Fibroblast of the aortic adventitia (primary cell): Measurements from ENCODE around the gene ATP5PB. TPM values are rescaled to one million over a fixed set of nuclear protein-coding genes. Genes with fewer than 3 reads are reported as not detected.
A peak's percentile ranks its signal among the peaks of the same experiment; 100 is the strongest.

ENCODE experiments used
- DNase-seq: peaks from one replicate; pipeline ENCODE4 v3.0.0-alpha.2; 2010; ENCODE audit warnings: low read depth
- H3K4me3 ChIP-seq: 2 replicates; pipeline ENCODE4 v1.5.1; 2011; ENCODE audit warnings: low read depth, mild to moderate bottlenecking, control low read depth, low read length, moderate library complexity
- total RNA-seq: library from RNA; depleted of rRNA; stranded (reverse); fragments of >200 nt; gene quantifications from 2 replicates; pipeline ENCODE4 v1.2.3, GENCODE V29; 2012; ENCODE audit warnings: low replicate concordance
- TF ChIP-seq, protein P1 (sequence below): IDR thresholded peaks from 2 replicates; pipeline ENCODE4 v1.5.1; 2011; ENCODE audit warnings: mild to moderate bottlenecking, low read length, control low read depth, inconsistent platforms; ENCODE audit not compliant: insufficient read depth

The ATP5PB gene
- total RNA-seq, 1 donor = 301 TPM

- no peak overlapping the region for H3K4me3 ChIP-seq
- TF ChIP-seq, protein P1, sequence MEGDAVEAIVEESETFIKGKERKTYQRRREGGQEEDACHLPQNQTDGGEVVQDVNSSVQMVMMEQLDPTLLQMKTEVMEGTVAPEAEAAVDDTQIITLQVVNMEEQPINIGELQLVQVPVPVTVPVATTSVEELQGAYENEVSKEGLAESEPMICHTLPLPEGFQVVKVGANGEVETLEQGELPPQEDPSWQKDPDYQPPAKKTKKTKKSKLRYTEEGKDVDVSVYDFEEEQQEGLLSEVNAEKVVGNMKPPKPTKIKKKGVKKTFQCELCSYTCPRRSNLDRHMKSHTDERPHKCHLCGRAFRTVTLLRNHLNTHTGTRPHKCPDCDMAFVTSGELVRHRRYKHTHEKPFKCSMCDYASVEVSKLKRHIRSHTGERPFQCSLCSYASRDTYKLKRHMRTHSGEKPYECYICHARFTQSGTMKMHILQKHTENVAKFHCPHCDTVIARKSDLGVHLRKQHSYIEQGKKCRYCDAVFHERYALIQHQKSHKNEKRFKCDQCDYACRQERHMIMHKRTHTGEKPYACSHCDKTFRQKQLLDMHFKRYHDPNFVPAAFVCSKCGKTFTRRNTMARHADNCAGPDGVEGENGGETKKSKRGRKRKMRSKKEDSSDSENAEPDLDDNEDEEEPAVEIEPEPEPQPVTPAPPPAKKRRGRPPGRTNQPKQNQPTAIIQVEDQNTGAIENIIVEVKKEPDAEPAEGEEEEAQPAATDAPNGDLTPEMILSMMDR = no peak
- DNase-seq = no peak
Observed at GRCh38 chr1:111424281-111424680, 25.0 kb upstream of the ATP5PB start.

- peak; percentile 13 for DNase-seq
- H3K4me3 ChIP-seq = no peak overlapping the region
Observed at GRCh38 chr1:111436726-111437125, 12.5 kb upstream of the ATP5PB start.

GRCh38 chr1:111439461-111440351, 9.6 kb upstream of the ATP5PB start:
- DNase-seq = no peak
- TF ChIP-seq, protein P1 = no peak
- H3K4me3 ChIP-seq = no peak overlapping the region

More at GRCh38 chr1:111436726-111437125, 12.5 kb upstream of the ATP5PB start:
- TF ChIP-seq, protein P1 = no peak

GRCh38 chr1:111441573-111442192, 7.6 kb upstream of the ATP5PB start:
- no peak for DNase-seq
- H3K4me3 ChIP-seq = no peak overlapping the region
- TF ChIP-seq, protein P1 = peak; percentile 42

- H3K4me3 ChIP-seq = no peak overlapping the region
- DNase-seq = no peak
- TF ChIP-seq, protein P1 = no peak
Observed at GRCh38 chr1:111442457-111442856, 6.8 kb upstream of the ATP5PB start.

GRCh38 chr1:111444031-111444430, 5.2 kb upstream of the ATP5PB start:
- no peak overlapping the region for H3K4me3 ChIP-seq
- TF ChIP-seq, protein P1 = no peak

More at GRCh38 chr1:111444031-111444430, 5.2 kb upstream of the ATP5PB start:
- DNase-seq = no peak
